ENCODE measurements around the gene SLC35A3. TPM values are rescaled to one million over a fixed set of nuclear protein-coding genes. Genes with fewer than 3 reads are reported as not detected.

SLC35A3 gene
- total and polyA plus RNA-seq, 12 donors, result 5.2 to 25.9 (median 17.5) TPM

- peaks cover 0 to 35% of the 10 kb centered on the region in 2 donors for H3K36me3 ChIP-seq (replicated peaks in 1 of 2)
- 83 to 91% (median 87%) methylated on average over 5 of the region's 5 CpGs for WGBS, 4 donors
- no peak for DNase-seq
- no peak overlapping the region for H3K4me3 ChIP-seq
- H3K27me3 ChIP-seq, result no peaks in the 10 kb centered on the region
- intact Hi-C loops (cut with DNase I), result no loop called here
- peaks cover 4 to 19% of the 10 kb centered on the region in 2 donors for H3K4me1 ChIP-seq (replicated peaks in 1 of 2)
- TF ChIP-seq, protein P1, sequence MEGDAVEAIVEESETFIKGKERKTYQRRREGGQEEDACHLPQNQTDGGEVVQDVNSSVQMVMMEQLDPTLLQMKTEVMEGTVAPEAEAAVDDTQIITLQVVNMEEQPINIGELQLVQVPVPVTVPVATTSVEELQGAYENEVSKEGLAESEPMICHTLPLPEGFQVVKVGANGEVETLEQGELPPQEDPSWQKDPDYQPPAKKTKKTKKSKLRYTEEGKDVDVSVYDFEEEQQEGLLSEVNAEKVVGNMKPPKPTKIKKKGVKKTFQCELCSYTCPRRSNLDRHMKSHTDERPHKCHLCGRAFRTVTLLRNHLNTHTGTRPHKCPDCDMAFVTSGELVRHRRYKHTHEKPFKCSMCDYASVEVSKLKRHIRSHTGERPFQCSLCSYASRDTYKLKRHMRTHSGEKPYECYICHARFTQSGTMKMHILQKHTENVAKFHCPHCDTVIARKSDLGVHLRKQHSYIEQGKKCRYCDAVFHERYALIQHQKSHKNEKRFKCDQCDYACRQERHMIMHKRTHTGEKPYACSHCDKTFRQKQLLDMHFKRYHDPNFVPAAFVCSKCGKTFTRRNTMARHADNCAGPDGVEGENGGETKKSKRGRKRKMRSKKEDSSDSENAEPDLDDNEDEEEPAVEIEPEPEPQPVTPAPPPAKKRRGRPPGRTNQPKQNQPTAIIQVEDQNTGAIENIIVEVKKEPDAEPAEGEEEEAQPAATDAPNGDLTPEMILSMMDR (IDR thresholded peaks at IDR 0.05), result no peak
- no peak overlapping the region for H3K27ac ChIP-seq
- H3K9me3 ChIP-seq (replicated peaks in 1 of 3), result no peaks in the 10 kb centered on the region
Measured at GRCh38 chr1:100077531-100077930, 107.7 kb downstream of the SLC35A3 start.

GRCh38 chr1:100080331-100080730, 110.5 kb downstream of the SLC35A3 start:
- no peaks in the 10 kb centered on the region for H3K9me3 ChIP-seq (replicated peaks in 1 of 3)
- peaks cover 4 to 10% of the 10 kb centered on the region in 2 donors for H3K4me1 ChIP-seq (replicated peaks in 1 of 2)
- peaks cover 0 to 40% of the 10 kb centered on the region in 2 donors for H3K36me3 ChIP-seq (replicated peaks in 1 of 2)
- TF ChIP-seq POLR2A (IDR thresholded peaks at IDR 0.05), result no peak
- TF ChIP-seq, protein P1 (IDR thresholded peaks at IDR 0.05), result no peak
- H3K27ac ChIP-seq, result no peak overlapping the region
- WGBS, 4 donors, result 92 to 95% (median 93%) methylated on average over 3 of the region's 3 CpGs
- DNase-seq, result no peak
- H3K4me3 ChIP-seq, result no peak overlapping the region
- intact Hi-C loops (cut with DNase I), result no loop called here
- H3K27me3 ChIP-seq, result no peaks in the 10 kb centered on the region

Small RNA genes within 50 kb of the gene (small RNA-seq; reads per million reads assigned to genes)
- 0 reads per million in 2 donors for gene RNU6-1318P
- gene RNU6-750P, result 0 reads per million in 2 donors

Other genes with a start within 250 kb of the SLC35A3 start
- gene FRRS1, start 203.4 kb upstream of the SLC35A3 start, total RNA-seq, result 10 to 100 TPM in 8 of 9 donors, 1 to 10 TPM in 1; 9.2 to 26.8 (median 18.0) TPM
- 1 to 10 TPM in 2 of 3 donors, under 1 TPM in 1; 0.81 to 8.6 (median 1.6) TPM for gene FRRS1, start 203.4 kb upstream of the SLC35A3 start, polyA plus RNA-seq
- gene AGL, start 119.6 kb upstream of the SLC35A3 start, total RNA-seq, result 10 to 100 TPM; 11.4 to 27.5 (median 17.6) TPM
- gene AGL, start 119.6 kb upstream of the SLC35A3 start, polyA plus RNA-seq, result 10 to 100 TPM in 1 of 3 donors, 1 to 10 TPM in 2; 4.5 to 11.5 (median 6.1) TPM
- 1 to 10 TPM; 1.1 to 4.5 (median 3.1) TPM for gene SASS6, start 162.9 kb downstream of the SLC35A3 start, total RNA-seq
- 1 to 10 TPM; 1.1 to 3.4 (median 1.7) TPM for gene SASS6, start 162.9 kb downstream of the SLC35A3 start, polyA plus RNA-seq
- gene TRMT13, start 163.2 kb downstream of the SLC35A3 start, total RNA-seq, result 10 to 100 TPM in 6 of 9 donors, 1 to 10 TPM in 2, under 1 TPM in 1; 0.72 to 19.7 (median 14.2) TPM
- 10 to 100 TPM in 2 of 3 donors, 1 to 10 TPM in 1; 9.6 to 18.2 (median 14.6) TPM for gene TRMT13, start 163.2 kb downstream of the SLC35A3 start, polyA plus RNA-seq
- 10 to 100 TPM in 6 of 9 donors, 1 to 10 TPM in 3; 1.3 to 26.4 (median 11.8) TPM for gene LRRC39, start 208.3 kb downstream of the SLC35A3 start, total RNA-seq
- 10 to 100 TPM in 2 of 3 donors, 1 to 10 TPM in 1; 3.4 to 52.0 (median 10.3) TPM for gene LRRC39, start 208.3 kb downstream of the SLC35A3 start, polyA plus RNA-seq

All from adrenal gland (tissue), 12 donors.